ENCODE results near the gene PLA2G4F. TPM values are rescaled to one million over a fixed set of nuclear protein-coding genes. Genes with fewer than 3 reads are reported as not detected.

The PLA2G4F gene
- total and polyA plus RNA-seq, 12 donors, result 0.03 to 13.8 (median 1.7) TPM

DNA sequence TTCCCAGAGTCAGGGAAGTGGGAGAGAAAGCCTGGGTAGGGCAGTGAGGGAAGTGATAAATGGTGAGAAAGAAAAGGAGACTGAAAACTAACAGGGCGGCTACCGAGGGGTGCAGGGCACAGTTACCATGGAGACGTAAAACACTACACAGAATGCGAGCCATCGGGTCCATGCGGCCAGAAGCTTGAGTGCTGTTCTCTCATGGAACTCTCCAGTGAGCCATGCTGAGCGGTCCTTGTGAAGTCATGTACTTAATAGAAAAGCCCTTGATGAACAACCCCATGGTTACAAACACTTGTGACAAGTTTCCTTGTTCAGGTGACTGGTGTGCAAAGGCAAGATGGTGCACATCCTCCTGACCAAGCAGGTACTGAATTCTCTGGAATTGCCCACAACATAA lies 3.7 kb upstream of the PLA2G4F start:
- WGBS, 2 donors, result 83 to 87% methylated on average over 7 of the region's 7 CpGs
- peaks cover 3 to 36% (median 18%) of the 10 kb centered on the region in 9 donors for H3K4me1 ChIP-seq

DNA sequence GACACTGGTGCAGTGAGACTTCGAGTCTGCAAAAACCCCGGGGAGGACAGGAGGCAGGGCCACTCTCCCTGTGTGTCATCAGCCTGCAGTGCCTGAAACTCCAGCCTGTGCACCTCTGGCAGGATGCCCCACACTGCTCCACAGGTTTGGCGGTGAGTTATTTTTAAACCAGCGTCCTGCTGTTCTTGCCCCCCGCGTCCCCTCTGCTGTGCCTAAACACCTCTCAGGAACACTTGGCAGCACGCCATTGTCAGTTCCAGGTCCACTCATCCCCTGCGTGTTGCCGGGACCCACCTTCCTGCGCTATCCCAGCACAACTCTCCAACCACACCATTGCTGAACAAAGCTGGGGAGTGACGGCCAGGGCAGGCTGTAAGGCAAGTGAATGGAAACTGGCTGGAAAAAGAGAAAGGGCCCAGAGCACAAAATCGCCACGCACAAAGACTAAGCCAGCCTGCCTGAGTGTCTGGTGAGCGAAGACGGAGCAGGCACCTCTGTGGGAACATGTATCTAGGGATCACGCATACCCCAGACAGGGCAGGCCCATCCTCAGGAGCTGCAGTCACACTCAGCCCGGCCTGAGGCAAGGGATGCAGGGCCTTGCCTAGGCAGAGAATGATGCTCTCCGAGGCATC lies 3.1 kb upstream of the PLA2G4F start:
- Histone ChIP-seq H3K36me3 (peaks cover 0 to 61% (median 40%) of the 10 kb centered on the region in 9 donors), H3K27ac (peak overlapping the region in 6 of 10 donors; percentile 43 to 53 (median 52)), H3K4me3 (no peak overlapping the region), H3K9me3 (no peaks in the 10 kb centered on the region), H3K27me3 (no peaks in the 10 kb centered on the region), H3K4me1 (peaks cover 3 to 36% (median 18%) of the 10 kb centered on the region in 9 donors)
- peak; percentile 68 to 70 for DNase-seq
- TF ChIP-seq, protein P1, sequence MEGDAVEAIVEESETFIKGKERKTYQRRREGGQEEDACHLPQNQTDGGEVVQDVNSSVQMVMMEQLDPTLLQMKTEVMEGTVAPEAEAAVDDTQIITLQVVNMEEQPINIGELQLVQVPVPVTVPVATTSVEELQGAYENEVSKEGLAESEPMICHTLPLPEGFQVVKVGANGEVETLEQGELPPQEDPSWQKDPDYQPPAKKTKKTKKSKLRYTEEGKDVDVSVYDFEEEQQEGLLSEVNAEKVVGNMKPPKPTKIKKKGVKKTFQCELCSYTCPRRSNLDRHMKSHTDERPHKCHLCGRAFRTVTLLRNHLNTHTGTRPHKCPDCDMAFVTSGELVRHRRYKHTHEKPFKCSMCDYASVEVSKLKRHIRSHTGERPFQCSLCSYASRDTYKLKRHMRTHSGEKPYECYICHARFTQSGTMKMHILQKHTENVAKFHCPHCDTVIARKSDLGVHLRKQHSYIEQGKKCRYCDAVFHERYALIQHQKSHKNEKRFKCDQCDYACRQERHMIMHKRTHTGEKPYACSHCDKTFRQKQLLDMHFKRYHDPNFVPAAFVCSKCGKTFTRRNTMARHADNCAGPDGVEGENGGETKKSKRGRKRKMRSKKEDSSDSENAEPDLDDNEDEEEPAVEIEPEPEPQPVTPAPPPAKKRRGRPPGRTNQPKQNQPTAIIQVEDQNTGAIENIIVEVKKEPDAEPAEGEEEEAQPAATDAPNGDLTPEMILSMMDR (IDR thresholded peaks at IDR 0.05), result no peak
- WGBS, 2 donors, result 56 to 64% methylated on average over 18 of the region's 18 CpGs
- peak; percentile 50 to 88 (median 78) for ATAC-seq
- intact Hi-C loops (cut with DNase I), result no loop called here

More for the DNA sequence above, 3.7 kb upstream of the PLA2G4F start:
- H3K4me3 ChIP-seq, result no peak overlapping the region
- no peaks in the 10 kb centered on the region for H3K9me3 ChIP-seq
- no peak for DNase-seq
- H3K27me3 ChIP-seq, result no peaks in the 10 kb centered on the region
- TF ChIP-seq, protein P1 (IDR thresholded peaks at IDR 0.05), result no peak
- no peak for ATAC-seq
- intact Hi-C loops (cut with DNase I), result no loop called here
- H3K36me3 ChIP-seq, result peaks cover 0 to 67% (median 47%) of the 10 kb centered on the region in 9 donors
- peak overlapping the region in 3 of 10 donors; percentile 52 to 53 (median 53) for H3K27ac ChIP-seq

DNA sequence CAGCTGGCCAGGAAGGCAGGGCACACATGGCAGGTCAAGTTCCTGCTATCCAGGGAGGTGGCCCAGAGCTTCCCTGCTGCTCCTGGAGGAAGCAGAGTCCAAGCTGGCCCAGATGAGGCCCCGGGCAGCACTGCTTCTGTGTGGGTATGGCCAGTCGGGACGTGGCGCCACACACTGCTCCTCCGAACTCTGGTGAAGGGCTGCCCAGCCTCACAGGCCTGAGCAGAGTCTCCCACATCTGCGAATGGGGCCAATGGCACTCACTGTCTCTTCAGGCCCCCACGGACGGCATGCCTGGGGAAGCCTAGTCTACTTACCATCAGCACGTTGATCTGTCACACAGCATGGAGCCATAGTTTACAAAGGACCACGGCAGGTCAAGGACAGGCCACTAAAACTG lies 2.5 kb upstream of the PLA2G4F start:
- Histone ChIP-seq H3K4me3 (no peak overlapping the region), H3K36me3 (peaks cover 0 to 55% (median 36%) of the 10 kb centered on the region in 9 donors), H3K9me3 (no peaks in the 10 kb centered on the region), H3K4me1 (peaks cover 3 to 36% (median 18%) of the 10 kb centered on the region in 9 donors), H3K27me3 (no peaks in the 10 kb centered on the region), H3K27ac (peak overlapping the region in 6 of 10 donors; percentile 3 to 53 (median 46))
- intact Hi-C loops (cut with DNase I), result no loop called here
- DNase-seq (no peak), ATAC-seq (peak in 3 of 8 donors; percentile 1 to 4 (median 3))
- TF ChIP-seq, protein P1 (IDR thresholded peaks at IDR 0.05), result no peak
- WGBS, 2 donors, result 74 to 80% methylated on average over 10 of the region's 10 CpGs

DNA sequence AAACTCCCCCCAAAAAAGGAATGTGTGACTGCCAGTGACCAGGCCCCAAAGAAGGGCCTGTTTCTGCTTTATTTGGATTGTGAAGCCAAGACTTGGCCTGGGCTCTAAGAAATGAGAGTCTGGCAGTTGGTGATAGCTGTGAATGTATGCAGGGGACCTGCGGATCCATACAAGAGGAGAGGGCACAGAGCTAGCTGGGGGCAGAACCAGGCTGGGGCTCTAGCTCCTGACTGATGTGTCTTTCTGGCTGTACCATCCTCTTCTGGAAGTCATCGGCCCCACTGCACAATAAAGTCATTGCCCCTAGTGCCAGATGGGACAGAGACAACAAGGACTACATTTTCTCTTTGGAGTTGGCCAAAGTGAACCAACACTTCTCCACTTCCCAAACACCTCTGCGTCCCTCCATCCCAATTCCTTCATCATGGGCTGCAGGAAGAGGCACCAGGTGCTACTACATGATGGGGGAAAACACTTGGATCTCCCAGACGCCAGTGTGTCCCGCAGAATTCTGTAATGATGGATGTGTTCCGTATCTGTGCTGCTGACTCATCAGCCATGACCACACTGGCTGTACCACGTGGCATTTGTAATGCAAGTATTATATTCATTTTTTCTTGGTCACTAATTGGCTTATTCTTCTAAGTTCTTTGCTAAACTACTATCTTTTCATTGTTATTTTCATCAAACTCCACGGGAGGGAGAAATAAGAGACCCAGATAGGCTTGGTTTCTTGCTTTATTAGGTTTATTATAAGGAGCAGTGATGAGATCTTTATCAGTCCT lies 1.7 kb upstream of the PLA2G4F start:
- 84 to 85% methylated on average over 8 of the region's 8 CpGs for WGBS, 2 donors
- TF ChIP-seq, protein P1 (IDR thresholded peaks at IDR 0.05), result no peak
- Histone ChIP-seq H3K4me1 (peaks cover 3 to 36% (median 18%) of the 10 kb centered on the region in 9 donors), H3K36me3 (peaks cover 0 to 48% (median 28%) of the 10 kb centered on the region in 9 donors), H3K4me3 (no peak overlapping the region), H3K27me3 (no peaks in the 10 kb centered on the region), H3K27ac (peak overlapping the region in 1 of 10 donors; percentile 53), H3K9me3 (no peaks in the 10 kb centered on the region)
- no peak for DNase-seq
- no peak for ATAC-seq
- intact Hi-C loops (cut with DNase I), result no loop called here

Measured in heart right ventricle (tissue), 16 donors.